22Rv1 (cell line): ENCODE results near the gene ALOX15.

Experiments
- ZFX ChIP-seq: fragments of 450-650 bp; IDR thresholded peaks from 2 replicates; pipeline ENCODE4 v1.6.1; 2017; ENCODE audit warnings: antibody characterized with exemption, borderline replicate concordance
- TF ChIP-seq, protein P1 (sequence below): fragments of 450-650 bp; IDR thresholded peaks from 2 replicates; pipeline ENCODE4 v1.5.1; 2017; ENCODE audit warnings: mild to moderate bottlenecking

DNA sequence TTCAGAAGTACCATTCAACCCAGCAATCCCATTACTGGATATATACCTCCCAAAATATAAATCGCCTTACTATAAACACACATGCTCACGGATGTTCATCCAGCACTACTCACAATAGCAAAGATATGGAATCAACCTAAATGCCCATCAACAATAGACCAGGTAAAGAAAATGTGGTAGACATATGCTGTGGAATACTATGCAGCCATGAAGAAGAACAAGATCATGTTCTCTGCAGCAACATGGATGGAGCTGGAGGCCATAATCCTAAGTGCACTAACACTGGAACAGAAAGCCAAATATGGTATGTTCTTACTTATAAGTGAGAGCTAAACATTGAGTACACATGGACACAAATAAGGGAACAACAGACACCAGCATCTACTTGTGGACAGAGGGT is 7.8 kb downstream of the ALOX15 start:
- TF ChIP-seq, protein P1, sequence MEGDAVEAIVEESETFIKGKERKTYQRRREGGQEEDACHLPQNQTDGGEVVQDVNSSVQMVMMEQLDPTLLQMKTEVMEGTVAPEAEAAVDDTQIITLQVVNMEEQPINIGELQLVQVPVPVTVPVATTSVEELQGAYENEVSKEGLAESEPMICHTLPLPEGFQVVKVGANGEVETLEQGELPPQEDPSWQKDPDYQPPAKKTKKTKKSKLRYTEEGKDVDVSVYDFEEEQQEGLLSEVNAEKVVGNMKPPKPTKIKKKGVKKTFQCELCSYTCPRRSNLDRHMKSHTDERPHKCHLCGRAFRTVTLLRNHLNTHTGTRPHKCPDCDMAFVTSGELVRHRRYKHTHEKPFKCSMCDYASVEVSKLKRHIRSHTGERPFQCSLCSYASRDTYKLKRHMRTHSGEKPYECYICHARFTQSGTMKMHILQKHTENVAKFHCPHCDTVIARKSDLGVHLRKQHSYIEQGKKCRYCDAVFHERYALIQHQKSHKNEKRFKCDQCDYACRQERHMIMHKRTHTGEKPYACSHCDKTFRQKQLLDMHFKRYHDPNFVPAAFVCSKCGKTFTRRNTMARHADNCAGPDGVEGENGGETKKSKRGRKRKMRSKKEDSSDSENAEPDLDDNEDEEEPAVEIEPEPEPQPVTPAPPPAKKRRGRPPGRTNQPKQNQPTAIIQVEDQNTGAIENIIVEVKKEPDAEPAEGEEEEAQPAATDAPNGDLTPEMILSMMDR: no peak
- TF ChIP-seq ZFX: no peak
